Fibroblast of mammary gland (primary cell): Measurements from ENCODE around the gene CNFN.

Experiments
- DNase-seq: peaks from one replicate; pipeline ENCODE4 v3.0.0-alpha.2; 2010; ENCODE audit warnings: low read depth
- H3K4me3 ChIP-seq: 2 replicates; pipeline ENCODE4 v1.5.1; 2011; ENCODE audit warnings: low read depth, mild to moderate bottlenecking, low read length, moderate library complexity; ENCODE audit not compliant: control insufficient read depth
- CTCF ChIP-seq: conservative IDR thresholded peaks from 2 replicates; pipeline ENCODE4 v1.5.1; 2011; ENCODE audit warnings: low read depth, low read length, inconsistent platforms; ENCODE audit not compliant: control insufficient read depth, insufficient read depth

The CNFN gene

GRCh38 chr19:42427313-42427712 is 37.2 kb upstream of the CNFN start, which contains the start of gene LIPE:
Gene LIPE (minus strand): TSS chr19:42427388. CDS start chr19:42427149, 239 bp downstream.
- no peak for TF ChIP-seq CTCF
- DNase-seq: peak; percentile 43
- H3K4me3 ChIP-seq: no peak within 1 kb of the TSS

- DNase-seq: no peak
- TF ChIP-seq CTCF: no peak
- H3K4me3 ChIP-seq: no peak overlapping the region
Measured at GRCh38 chr19:42426643-42427042, 36.5 kb upstream of the CNFN start.

GRCh38 chr19:42424712-42425131 is 34.6 kb upstream of the CNFN start:
- DNase-seq: no peak
- TF ChIP-seq CTCF: no peak
- H3K4me3 ChIP-seq: no peak overlapping the region

- H3K4me3 ChIP-seq: no peak overlapping the region
- no peak for TF ChIP-seq CTCF
- no peak for DNase-seq
Measured at GRCh38 chr19:42424345-42424707, 34.2 kb upstream of the CNFN start.

- no peak for TF ChIP-seq CTCF
- H3K4me3 ChIP-seq: peak overlapping the region; percentile 62
- DNase-seq: peak; percentile 88
Measured at GRCh38 chr19:42423462-42424344, 33.6 kb upstream of the CNFN start.

- DNase-seq: no peak
- peak overlapping the region; percentile 62 for H3K4me3 ChIP-seq
- no peak for TF ChIP-seq CTCF
Measured at GRCh38 chr19:42422901-42423461, 32.9 kb upstream of the CNFN start.
